GM19438 (cell line): Measurements from ENCODE around the gene TMOD3.

Experiments
- ATAC-seq: cut with Tn5 transposase; IDR thresholded peaks from one replicate; pipeline ENCODE4 v1.9.1; 2021; ENCODE audit warnings: low read depth; ENCODE audit not compliant: unreplicated experiment

The TMOD3 gene

GRCh38 chr15:51889486-51889885, 60.0 kb downstream of the TMOD3 start:
- ATAC-seq = no peak

- no peak for ATAC-seq
Observed at GRCh38 chr15:51904421-51904820, 75.0 kb downstream of the TMOD3 start.

- no peak for ATAC-seq
Observed at GRCh38 chr15:51904931-51905330, 75.5 kb downstream of the TMOD3 start.

GRCh38 chr15:51907136-51907862, 77.8 kb downstream of the TMOD3 start:
- ATAC-seq = no peak

DNA sequence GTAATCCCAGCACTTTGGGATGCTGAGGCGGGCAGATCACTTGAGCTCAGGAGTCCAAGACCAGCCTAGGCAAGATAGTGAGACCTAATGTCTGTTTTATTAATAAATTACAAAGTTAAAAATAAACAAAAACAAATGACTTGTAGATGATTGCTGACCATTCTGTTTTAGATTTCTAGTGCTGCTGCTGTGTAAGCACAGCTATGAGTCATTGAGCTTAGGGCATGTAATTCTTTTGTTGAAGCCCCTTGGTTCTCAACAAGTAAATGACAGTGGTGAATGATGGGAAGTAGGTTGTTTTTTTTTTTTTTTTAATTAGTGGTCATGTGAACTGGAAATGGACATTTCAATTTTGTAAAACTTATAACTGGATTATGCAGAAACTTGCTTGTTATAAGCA, 78.9 kb downstream of the TMOD3 start:
- ATAC-seq = no peak

- ATAC-seq = no peak
Observed at GRCh38 chr15:51909584-51909983, 80.1 kb downstream of the TMOD3 start.

GRCh38 chr15:51912528-51912927, 83.1 kb downstream of the TMOD3 start:
- ATAC-seq = no peak

GRCh38 chr15:51917493-51917892, 88.0 kb downstream of the TMOD3 start:
- ATAC-seq = no peak

DNA sequence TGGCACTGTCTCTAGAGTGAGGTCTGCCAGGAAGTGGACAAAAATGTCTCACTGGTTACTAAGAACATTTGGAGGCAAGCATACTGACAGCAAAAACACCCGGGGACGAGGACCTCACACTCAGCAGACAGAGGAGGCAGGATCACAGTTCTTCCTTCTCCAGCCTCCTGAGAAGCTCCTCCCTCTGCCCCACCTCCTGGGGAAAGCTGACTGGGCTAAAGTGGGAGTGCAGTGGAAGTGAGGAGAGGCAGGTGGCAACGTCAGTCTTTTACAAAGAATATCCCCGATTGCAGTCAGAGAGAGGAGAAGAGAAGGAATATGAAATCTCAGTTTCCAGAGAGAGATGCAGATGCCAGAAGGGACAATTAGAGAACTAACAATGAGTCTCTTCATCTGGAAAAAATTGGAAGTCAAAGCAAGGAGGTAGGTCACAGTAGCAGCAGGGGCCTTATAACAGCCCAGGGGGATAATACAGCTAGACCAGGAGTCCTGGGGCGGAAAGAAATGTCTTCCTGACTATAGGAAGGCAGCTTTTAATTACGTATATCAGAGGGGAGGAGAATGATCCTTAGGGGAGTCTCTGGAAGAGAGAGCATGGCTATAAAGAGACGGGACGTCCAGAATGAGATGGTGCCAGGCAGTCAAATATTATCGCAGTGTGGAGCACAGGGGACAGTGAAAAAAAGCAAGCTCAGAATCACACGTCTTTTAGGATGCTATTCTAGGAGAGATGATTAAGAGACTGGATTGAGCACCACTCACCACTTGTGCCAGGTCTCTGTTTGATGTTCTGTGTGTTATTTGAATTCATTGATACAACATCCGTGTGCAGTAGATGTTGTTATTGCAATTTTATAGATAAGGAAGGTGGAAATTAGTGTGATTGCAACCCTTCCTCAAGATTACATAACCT, 95.0 kb downstream of the TMOD3 start:
- no peak for ATAC-seq

- ATAC-seq = no peak
Observed at GRCh38 chr15:51926809-51927208, 97.4 kb downstream of the TMOD3 start.

- ATAC-seq = no peak
Observed at GRCh38 chr15:51931016-51931415, 101.6 kb downstream of the TMOD3 start.

DNA sequence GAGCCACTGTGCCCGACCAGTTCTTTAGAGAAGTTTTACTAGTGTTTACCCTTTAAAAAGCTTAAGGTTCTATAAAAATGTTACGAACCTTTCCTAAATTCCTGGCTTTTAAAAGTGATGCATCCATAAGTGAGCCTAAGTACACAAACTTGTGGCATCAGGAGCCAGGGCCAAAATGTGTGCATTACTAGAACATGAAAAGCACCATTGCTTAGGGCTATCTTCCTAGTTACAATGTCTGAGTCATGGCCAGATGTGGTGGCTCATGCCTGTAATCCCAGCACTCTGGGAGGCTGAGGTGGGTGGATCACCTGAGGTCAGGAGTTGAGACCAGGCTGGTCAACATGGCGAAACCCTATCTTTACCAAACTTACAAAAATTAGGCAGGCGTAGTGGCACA, 102.2 kb downstream of the TMOD3 start:
- no peak for ATAC-seq

DNA sequence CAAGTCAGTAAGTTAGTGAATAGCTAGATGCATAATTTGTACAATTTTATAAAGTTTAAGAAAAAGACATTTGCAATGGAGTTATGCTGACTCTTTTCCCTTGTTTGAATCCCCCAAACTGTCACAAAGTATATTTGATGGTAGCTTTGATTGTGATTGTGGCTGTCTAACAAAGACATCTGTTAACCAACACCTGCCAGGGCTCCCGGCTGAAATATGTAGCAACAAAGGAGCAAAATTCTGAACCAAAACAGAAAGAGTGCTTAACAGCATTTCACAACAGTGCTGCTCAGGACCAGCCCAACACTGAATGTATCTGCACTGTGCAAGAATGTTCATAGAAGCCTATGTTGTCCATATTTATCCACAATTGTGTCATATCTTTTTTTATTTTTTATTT, 102.7 kb downstream of the TMOD3 start:
- no peak for ATAC-seq

- ATAC-seq = peak; percentile 88
Observed at GRCh38 chr15:51935466-51936104, 106.1 kb downstream of the TMOD3 start.

DNA sequence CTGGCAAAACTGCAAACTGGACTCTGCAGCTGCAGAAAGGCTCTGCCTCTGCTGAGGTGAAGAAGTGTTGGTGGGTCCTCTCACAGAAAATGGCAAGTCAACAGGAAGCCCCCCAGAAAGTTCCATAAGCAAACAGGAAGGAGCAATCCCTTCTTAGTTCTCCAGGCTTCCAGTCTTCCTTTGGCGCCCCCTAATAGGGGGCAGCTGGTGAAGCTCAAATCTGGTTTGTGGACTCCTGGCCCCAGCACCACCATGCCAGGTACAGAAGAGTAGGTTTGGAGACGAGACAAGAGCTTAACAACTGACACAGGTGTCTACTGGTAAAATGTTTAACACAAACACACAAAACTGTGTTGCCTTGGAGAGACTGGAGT, 106.6 kb downstream of the TMOD3 start:
- ATAC-seq = no peak

GRCh38 chr15:51938286-51938685, 108.8 kb downstream of the TMOD3 start:
- no peak for ATAC-seq

GRCh38 chr15:51939216-51939615, 109.8 kb downstream of the TMOD3 start:
- ATAC-seq = no peak

DNA sequence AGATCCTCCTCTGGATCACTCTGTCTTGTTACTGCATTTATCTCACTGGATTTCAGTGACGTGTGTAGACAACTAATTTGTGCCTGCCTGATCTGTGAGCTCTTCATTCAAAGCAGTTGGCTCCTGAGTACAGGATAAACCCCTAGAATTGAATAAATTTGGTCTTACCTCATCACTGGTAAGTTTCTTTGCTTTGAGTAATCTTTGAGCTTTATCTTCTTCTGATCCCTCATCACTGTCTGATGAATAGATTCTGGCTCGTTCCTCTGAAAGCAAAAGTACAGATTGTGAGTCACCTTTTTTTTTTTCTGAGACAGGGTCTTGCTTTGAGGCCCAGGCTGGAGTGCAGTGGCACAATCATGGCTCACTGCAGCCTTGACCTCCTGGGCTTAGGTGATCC, 117.7 kb downstream of the TMOD3 start:
- ATAC-seq = no peak

- no peak for ATAC-seq
Observed at GRCh38 chr15:51952805-51953204, 123.4 kb downstream of the TMOD3 start.

GRCh38 chr15:51955504-51955903, 126.1 kb downstream of the TMOD3 start:
- no peak for ATAC-seq
